NCI-H2107 treated with DMSO at 0.1 percent for 48 hours (cell line): ENCODE data around the gene HADHA.
"Not testable (repeated sequence)": the region's sequence is repeated elsewhere in the genome, so short reads cannot be mapped to it uniquely, and the experiment has no call there.

ENCODE experiments used
- DNase-seq: peaks from one replicate; lab custom pipeline; 2025; ENCODE audit not compliant: unreplicated experiment; lab: John Stamatoyannopoulos, UW

HADHA gene

GRCh38 chr2:26244309-26245230 lies at the start of gene HADHA, which contains the start of gene HADHB:
Gene HADHA (minus strand): TSS chr2:26244632. CDS start chr2:26244596, 36 bp downstream.
Gene HADHB (plus strand): TSS chr2:26244939. CDS start chr2:26254255, 9,316 bp downstream.
- peak; percentile 81 for DNase-seq

- DNase-seq: no peak
These were observed 48.2 kb upstream of the HADHA start for GRCh38 chr2:26292646-26293045.

DNA sequence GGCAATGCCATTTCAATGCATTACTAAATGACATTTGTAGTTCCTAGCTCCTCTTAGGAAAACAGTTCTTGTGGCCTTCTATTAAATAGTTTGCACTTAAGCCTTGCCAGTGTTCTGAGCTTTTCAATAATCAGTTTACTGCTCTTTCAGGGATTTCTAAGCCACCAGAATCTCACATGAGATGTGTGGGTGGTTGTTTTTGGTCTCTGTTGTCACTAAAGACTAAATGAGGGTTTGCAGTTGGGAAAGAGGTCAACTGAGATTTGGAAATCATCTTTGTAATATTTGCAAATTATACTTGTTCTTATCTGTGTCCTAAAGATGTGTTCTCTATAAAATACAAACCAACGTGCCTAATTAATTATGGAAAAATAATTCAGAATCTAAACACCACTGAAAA lies 45.6 kb upstream of the HADHA start:
- DNase-seq: no peak

DNA sequence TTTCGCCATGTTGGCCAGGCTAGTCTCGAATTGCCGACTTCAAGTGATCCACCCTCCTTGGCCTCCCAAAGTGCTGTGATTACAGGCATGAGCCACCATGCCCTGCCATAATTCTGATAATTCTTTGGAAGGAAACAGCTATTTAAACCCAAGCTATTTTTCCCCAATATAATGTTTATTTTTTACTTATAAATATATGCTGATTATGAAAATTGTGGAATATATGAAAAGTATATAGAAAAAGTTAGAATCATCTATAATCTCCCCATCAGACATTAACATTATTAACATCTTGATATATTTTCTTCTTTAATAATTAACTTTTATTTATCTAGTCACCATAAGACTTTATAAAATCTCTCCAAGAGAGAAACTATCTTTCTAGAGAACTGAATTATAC lies 41.5 kb upstream of the HADHA start:
- no peak for DNase-seq

DNA sequence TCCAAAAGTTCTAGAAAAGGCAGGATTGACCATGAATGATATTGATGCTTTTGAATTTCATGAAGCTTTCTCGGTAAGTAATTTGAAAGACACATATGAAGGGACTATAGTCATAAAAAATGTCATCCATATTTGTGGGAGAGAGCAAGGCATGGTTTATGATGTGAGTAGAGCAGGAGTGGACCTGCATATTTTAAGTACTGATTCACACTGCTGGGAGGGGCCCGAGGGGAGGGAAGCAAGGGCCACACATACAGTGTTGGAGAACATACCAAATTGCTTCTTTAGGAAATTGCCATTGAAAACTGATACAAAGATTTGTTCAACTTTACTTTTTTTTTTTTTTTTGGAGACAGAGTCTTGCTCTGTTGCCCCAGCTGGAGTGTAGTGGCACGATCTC lies 39.7 kb upstream of the HADHA start:
- no peak for DNase-seq

GRCh38 chr2:26283606-26284005 lies 39.2 kb upstream of the HADHA start:
- no peak for DNase-seq

DNA sequence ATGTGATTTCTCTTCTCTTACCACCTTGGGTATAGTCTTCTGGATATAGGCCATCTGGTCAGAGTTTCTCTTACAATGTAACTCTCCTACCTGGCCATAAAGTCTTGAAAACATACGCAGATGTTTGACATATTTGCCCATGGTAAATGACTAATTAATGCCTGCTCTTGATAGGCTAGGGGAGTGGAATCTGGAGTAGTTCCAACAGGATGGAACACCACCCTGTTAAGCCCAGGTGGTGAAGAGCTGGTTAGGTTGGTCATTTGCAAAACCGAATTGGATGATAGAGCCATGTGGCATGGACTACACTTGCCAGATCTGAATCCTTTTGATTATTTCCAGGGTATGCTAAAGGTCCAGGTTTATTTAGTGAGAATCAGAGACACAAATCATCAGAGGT lies 36.8 kb upstream of the HADHA start:
- DNase-seq: no peak

DNA sequence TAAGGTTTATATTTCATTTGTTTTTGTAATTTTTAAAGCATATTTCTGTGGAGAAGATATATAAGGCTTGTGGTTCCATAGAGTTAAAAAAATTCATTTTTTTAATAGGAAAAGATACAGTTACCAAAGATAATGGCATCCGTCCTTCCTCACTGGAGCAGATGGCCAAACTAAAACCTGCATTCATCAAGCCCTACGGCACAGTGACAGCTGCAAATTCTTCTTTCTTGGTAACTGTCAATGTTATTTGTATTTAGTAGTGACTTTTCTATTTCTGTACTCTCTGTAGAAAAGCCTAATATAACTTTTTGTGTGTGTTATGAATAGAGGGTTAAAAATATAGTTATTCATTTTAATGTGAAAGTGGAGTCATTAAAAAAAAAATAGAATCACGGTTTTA lies 35.5 kb upstream of the HADHA start:
- no peak for DNase-seq

- DNase-seq: no peak
These were observed 32.2 kb upstream of the HADHA start for GRCh38 chr2:26276484-26277227.

- DNase-seq: no peak
These were observed 29.7 kb upstream of the HADHA start for GRCh38 chr2:26274058-26274613.

DNA sequence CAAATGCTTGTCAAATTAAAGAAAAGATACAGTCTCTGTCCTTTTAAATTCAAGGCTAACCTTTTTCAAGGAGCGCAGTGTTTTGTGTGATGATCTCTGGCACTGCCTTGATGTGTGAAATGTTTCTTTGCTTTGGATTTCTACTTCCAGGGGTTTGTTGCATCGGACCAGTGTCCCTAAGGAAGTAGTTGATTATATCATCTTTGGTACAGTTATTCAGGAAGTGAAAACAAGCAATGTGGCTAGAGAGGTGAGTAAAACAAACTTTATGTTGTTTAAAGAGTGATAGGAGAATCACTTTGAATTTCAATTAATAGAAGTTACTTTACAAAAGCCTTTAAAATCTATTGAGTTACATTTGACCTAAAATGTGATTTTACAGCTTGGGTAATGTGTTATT lies 29.1 kb upstream of the HADHA start:
- no peak for DNase-seq

DNA sequence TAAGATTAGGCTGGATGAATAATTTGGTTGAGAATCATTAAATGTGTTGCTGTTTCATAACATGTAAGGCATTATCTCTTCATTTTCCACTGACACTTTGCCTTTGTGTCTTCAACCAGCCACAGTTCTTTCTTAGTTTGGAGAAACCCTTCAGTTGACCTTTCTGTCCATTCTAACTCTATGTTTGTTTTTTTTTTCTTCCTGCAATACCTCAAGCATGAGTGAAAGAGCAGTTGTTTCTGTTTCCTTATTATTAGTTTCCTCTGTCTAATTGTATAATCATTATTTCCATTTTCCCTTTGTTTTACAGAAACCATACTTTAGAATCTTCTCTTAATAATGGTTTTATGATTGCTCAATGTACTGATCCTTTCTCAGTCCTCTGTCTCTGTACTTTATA lies 25.9 kb upstream of the HADHA start:
- DNase-seq: no peak

GRCh38 chr2:26269571-26270158 lies 25.2 kb upstream of the HADHA start:
- no peak for DNase-seq

- not testable (repeated sequence) for DNase-seq
These were observed 24.4 kb upstream of the HADHA start for GRCh38 chr2:26268670-26269385.

DNA sequence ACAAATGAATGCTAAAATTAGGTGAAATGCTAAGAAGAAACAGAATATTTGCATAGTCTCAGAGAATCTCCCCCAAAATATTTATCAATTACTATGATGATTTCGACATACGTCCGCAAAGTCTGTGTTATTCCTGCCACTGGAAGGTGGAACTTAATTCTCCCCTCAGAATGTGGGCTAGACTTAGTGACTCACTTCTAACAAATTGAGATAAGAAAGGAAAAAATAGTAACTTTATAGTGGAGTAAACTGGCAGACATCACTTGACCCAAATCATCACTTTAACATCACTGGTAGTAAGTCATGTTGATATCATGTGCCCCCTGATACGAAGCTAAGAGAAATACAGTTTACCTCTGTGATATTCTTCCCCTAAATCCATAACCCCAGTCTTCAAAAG lies 23.8 kb upstream of the HADHA start:
- no peak for DNase-seq

- not testable (repeated sequence) for DNase-seq
These were observed 14.4 kb upstream of the HADHA start for GRCh38 chr2:26258836-26259235.

GRCh38 chr2:26255759-26256384 lies 11.4 kb upstream of the HADHA start:
- DNase-seq: no peak

- DNase-seq: peak; percentile 8
These were observed 7.5 kb upstream of the HADHA start for GRCh38 chr2:26251893-26252292.

GRCh38 chr2:26249625-26250024 lies 5.2 kb upstream of the HADHA start:
- DNase-seq: no peak

GRCh38 chr2:26246818-26247217 lies 2.4 kb upstream of the HADHA start:
- DNase-seq: no peak
